ENCODE measurements around the gene TMEM95.

DNA sequence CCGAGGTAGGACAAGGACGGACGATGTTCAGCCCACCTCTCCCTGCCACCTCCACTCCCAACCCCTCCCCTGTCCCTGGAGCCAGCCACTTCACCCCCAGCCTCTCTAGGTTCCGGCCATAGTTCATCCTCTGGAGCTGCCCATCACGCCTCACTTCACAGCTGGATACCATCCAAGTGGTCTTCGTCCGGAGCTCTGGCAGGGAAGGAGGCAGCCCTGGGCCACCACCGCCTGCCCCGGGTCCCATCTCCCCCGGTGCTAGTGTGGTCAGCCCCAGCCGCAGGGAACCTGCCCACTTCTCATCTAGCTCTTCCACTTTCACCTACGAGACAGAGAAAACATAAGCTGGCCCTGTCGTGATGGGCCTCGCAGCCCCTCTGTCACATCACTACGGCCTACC lies 33.5 kb upstream of the TMEM95 start:
- TF ChIP-seq TAF1 (IDR thresholded peaks at IDR 0.05; ENCODE audit: low read depth) (no peak), POLR2AphosphoS5 (IDR thresholded peaks at IDR 0.05) (no peak), RAD21 (conservative IDR thresholded peaks at IDR 0.05) (no peak)
- TF ChIP-seq, protein P1, sequence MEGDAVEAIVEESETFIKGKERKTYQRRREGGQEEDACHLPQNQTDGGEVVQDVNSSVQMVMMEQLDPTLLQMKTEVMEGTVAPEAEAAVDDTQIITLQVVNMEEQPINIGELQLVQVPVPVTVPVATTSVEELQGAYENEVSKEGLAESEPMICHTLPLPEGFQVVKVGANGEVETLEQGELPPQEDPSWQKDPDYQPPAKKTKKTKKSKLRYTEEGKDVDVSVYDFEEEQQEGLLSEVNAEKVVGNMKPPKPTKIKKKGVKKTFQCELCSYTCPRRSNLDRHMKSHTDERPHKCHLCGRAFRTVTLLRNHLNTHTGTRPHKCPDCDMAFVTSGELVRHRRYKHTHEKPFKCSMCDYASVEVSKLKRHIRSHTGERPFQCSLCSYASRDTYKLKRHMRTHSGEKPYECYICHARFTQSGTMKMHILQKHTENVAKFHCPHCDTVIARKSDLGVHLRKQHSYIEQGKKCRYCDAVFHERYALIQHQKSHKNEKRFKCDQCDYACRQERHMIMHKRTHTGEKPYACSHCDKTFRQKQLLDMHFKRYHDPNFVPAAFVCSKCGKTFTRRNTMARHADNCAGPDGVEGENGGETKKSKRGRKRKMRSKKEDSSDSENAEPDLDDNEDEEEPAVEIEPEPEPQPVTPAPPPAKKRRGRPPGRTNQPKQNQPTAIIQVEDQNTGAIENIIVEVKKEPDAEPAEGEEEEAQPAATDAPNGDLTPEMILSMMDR (IDR thresholded peaks at IDR 0.05; ENCODE audit: poor library complexity, severe bottlenecking) = no peak

All from neural cell (in vitro differentiated cells).